Fibroblast of gingiva (primary cell): ENCODE results near the gene KRT27.
A peak's percentile ranks its signal among the peaks of the same experiment; 100 is the strongest.
"Not testable (repeated sequence)": the region's sequence is repeated elsewhere in the genome, so short reads cannot be mapped to it uniquely, and the experiment has no call there.

Experiments
- DNase-seq: peaks from one replicate; pipeline ENCODE4 v3.0.0-alpha.2; 2011; ENCODE audit warnings: low read depth

The KRT27 gene

DNA sequence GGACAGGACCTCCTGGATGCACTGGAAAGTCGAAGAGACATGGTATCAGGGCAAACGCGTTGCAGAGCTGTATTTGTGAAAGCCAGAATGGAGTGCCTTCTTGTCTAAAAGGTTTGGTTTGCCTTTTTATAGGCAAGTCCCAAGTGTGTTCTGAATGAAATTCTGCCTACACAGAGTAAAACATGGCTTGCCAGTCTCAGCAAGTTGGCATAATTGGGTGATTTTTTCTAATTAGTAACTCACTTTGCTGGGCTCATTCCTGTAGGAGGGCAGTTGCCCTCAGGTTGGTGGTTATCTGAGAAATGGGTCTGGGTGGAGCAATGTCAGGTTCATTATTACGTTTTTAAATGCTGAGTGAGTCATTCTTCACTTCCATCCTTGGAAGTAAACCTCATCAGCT lies 27.1 kb downstream of the KRT27 start, which contains the start of gene KRT25:
Gene KRT25, minus strand, starts transcription at position 101 of the 400 bp plus-strand sequence. Its CDS starts 60 bp downstream, at position 41.
- no peak for DNase-seq

GRCh38 chr17:40753804-40754203 lies 28.5 kb downstream of the KRT27 start:
- DNase-seq = no peak

- DNase-seq = no peak
Measured at GRCh38 chr17:40751065-40751464, 31.3 kb downstream of the KRT27 start.

- no peak for DNase-seq
Measured at GRCh38 chr17:40750391-40750790, 32.0 kb downstream of the KRT27 start.

DNA sequence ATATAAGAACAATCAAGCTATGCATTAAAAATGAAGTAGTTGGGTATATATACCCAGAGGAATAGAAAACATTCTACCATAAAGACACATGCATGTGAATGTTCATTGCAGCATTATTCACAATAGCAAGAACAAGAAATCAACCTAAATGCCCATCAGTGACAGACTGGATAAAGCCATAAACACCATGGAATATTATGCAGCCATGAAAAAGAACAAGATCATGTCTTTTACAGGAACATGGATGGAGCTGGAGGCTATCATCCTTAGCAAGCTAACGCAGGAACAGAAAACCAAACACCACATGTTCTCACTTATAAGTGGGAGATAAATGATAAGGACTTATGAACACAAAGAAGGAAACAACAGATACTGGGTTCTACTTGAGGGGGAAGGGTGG lies 33.7 kb downstream of the KRT27 start:
- not testable (repeated sequence) for DNase-seq

GRCh38 chr17:40738553-40738952 lies 43.8 kb downstream of the KRT27 start:
- no peak for DNase-seq

DNA sequence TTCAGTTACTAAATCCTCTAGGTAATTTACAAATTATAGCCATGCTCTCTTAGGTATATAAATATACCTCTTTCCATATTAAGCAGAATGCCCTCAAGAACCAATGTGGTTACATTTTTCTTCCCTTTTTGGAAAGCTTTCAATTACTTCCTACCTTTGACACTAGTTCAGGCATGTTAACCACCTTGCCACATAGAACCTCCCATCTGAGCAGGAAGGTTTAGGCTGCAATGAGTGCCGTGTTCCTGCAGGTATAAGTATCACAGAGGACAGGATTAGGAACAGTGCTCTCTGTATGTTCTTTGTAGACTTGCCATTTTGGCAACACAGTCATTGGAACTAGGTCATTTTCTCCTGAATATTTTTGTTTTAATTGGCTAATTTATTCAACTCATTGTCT lies 47.3 kb downstream of the KRT27 start:
- no peak for DNase-seq

DNA sequence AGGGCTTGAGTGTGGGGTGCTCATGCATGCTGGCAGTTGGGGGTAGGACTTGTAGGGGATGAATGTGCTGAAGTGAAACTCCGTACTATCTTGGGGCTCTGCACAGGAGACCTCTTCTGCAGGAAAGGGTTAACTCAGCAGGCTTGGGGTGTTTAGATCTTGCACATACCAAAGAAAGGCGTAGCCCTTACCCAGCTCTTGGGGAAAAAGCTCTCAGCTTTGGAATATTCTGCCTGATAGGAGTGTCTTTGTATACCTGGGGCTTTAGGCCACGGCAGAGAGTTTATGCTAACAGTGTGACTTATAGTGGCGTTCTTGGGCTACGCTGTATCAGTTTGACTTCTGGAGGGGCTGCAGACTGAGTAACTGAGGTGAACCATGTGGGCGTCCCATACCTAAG lies 48.3 kb downstream of the KRT27 start:
- no peak for DNase-seq

DNA sequence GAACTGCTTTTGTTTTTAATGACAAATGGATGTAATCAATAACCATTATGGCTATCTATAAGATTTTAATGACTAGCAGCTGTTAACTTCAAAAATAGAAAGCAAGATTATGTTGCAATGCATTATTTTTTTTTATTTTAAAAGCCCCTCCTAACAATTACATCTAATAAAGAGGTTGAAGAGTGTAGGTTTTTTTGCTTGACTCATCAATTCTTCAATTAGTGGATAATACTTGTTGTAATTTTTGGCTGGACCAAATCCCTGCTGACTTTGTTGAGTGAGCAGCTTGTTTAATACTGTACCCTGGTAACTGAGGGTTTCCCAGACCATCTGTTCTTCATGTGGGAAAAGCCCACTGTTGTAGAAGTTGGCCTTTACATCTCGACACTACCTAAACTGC lies 51.4 kb downstream of the KRT27 start:
- no peak for DNase-seq

- peak; percentile 50 for DNase-seq
Measured at GRCh38 chr17:40727447-40728231, 54.7 kb downstream of the KRT27 start.

DNA sequence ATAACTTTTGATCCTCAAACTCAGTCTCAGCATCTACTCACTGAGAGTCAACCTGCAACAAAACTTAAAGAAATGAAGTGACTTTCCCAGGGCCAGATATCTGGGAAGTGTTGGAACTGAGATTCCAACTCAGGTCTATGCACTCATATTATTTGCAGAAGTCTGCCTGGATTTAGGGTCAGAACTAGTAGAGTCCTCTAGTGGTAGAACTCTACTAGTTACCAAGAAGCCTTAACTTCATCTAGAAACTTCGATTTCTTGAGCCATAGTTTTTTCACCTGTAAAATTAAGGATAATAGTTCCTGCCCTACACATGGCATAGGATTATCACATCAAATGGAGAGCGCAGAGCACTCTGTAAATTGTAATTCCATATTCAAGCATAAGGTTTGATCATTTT lies 55.4 kb downstream of the KRT27 start:
- no peak for DNase-seq
